ENCODE data around the gene AHNAK2. TPM values are rescaled to one million over a fixed set of nuclear protein-coding genes. Genes with fewer than 3 reads are reported as not detected.

Gene AHNAK2
- total and polyA plus RNA-seq, 2 donors from 2014 or later = 1.1 to 72.0 TPM

- intact Hi-C loops (cut with DNase I) = no loop called here
- no peak overlapping the region for H3K4me3 ChIP-seq (ENCODE audit: low read length in 3 of 3)
- H3K9me3 ChIP-seq (ENCODE audit: control insufficient read depth in 2 of 3, insufficient read depth in 1 of 3, low read length in 3 of 3) = no peaks in the 10 kb centered on the region
- H3K36me3 ChIP-seq (ENCODE audit: control insufficient read depth in 2 of 3, insufficient read depth in 3 of 3, low read length in 3 of 3) = no peaks in the 10 kb centered on the region
- no peak for FAIRE-seq
- no peak for DNase-seq
- no peak overlapping the region for H3K9ac ChIP-seq (ENCODE audit: low read length in 3 of 3)
- H3K4me1 ChIP-seq (ENCODE audit: control insufficient read depth in 2 of 3, insufficient read depth in 2 of 3, low read depth in 1 of 3, low read length in 3 of 3) = no peaks in the 10 kb centered on the region
- TF ChIP-seq CTCF (IDR thresholded peaks at IDR 0.05; ENCODE audit: borderline replicate concordance, extremely low read depth, insufficient read depth) = no peak
- H3K27ac ChIP-seq (ENCODE audit: low read depth in 2 of 2, low read length in 2 of 2) = no peak overlapping the region
- H3K27me3 ChIP-seq (ENCODE audit: control insufficient read depth, insufficient read depth, low read length) = no peaks in the 10 kb centered on the region
These were observed 60.2 kb downstream of the AHNAK2 start for GRCh38 chr14:104917993-104918392.

GRCh38 chr14:104917116-104917515, 61.1 kb downstream of the AHNAK2 start:
- Histone ChIP-seq H3K27ac (ENCODE audit: low read depth in 2 of 2, low read length in 2 of 2) (no peak overlapping the region), H3K36me3 (ENCODE audit: control insufficient read depth in 2 of 3, insufficient read depth in 3 of 3, low read length in 3 of 3) (no peaks in the 10 kb centered on the region), H3K27me3 (ENCODE audit: control insufficient read depth, insufficient read depth, low read length) (no peaks in the 10 kb centered on the region), H3K4me1 (ENCODE audit: control insufficient read depth in 2 of 3, insufficient read depth in 2 of 3, low read depth in 1 of 3, low read length in 3 of 3) (no peaks in the 10 kb centered on the region), H3K9ac (ENCODE audit: low read length in 3 of 3) (no peak overlapping the region), H3K4me3 (ENCODE audit: low read length in 3 of 3) (no peak overlapping the region), H3K9me3 (ENCODE audit: control insufficient read depth in 2 of 3, insufficient read depth in 1 of 3, low read length in 3 of 3) (no peaks in the 10 kb centered on the region)
- TF ChIP-seq CTCF (IDR thresholded peaks at IDR 0.05; ENCODE audit: borderline replicate concordance, extremely low read depth, insufficient read depth) = no peak
- DNase-seq = peak in 1 of 5 donors; percentile 13
- no peak for FAIRE-seq
- intact Hi-C loops (cut with DNase I) = no loop called here

GRCh38 chr14:104913435-104913834, 64.7 kb downstream of the AHNAK2 start:
- DNase-seq = no peak
- H3K9me3 ChIP-seq (ENCODE audit: control insufficient read depth in 2 of 3, insufficient read depth in 1 of 3, low read length in 3 of 3) = peaks cover 0 to 2% (median 0%) of the 10 kb centered on the region in 3 donors
- no peaks in the 10 kb centered on the region for H3K27me3 ChIP-seq (ENCODE audit: control insufficient read depth, insufficient read depth, low read length)
- H3K9ac ChIP-seq (ENCODE audit: low read length in 3 of 3) = no peak overlapping the region
- H3K27ac ChIP-seq (ENCODE audit: low read depth in 2 of 2, low read length in 2 of 2) = no peak overlapping the region
- no peak for FAIRE-seq
- no peaks in the 10 kb centered on the region for H3K4me1 ChIP-seq (ENCODE audit: control insufficient read depth in 2 of 3, insufficient read depth in 2 of 3, low read depth in 1 of 3, low read length in 3 of 3)
- H3K4me3 ChIP-seq (ENCODE audit: low read length in 3 of 3) = no peak overlapping the region
- no peak for TF ChIP-seq CTCF (IDR thresholded peaks at IDR 0.05; ENCODE audit: borderline replicate concordance, extremely low read depth, insufficient read depth)
- H3K36me3 ChIP-seq (ENCODE audit: control insufficient read depth in 2 of 3, insufficient read depth in 3 of 3, low read length in 3 of 3) = no peaks in the 10 kb centered on the region
- intact Hi-C loops (cut with DNase I) = no loop called here

- TF ChIP-seq CTCF (IDR thresholded peaks at IDR 0.05; ENCODE audit: borderline replicate concordance, extremely low read depth, insufficient read depth) = no peak
- no peaks in the 10 kb centered on the region for H3K36me3 ChIP-seq (ENCODE audit: control insufficient read depth in 2 of 3, insufficient read depth in 3 of 3, low read length in 3 of 3)
- no peak for FAIRE-seq
These were observed 66.1 kb downstream of the AHNAK2 start for GRCh38 chr14:104912053-104912452.

More at GRCh38 chr14:104912053-104912452, 66.1 kb downstream of the AHNAK2 start:
- Histone ChIP-seq H3K4me1 (ENCODE audit: control insufficient read depth in 2 of 3, insufficient read depth in 2 of 3, low read depth in 1 of 3, low read length in 3 of 3) (no peaks in the 10 kb centered on the region), H3K27ac (ENCODE audit: low read depth in 2 of 2, low read length in 2 of 2) (no peak overlapping the region), H3K27me3 (ENCODE audit: control insufficient read depth, insufficient read depth, low read length) (no peaks in the 10 kb centered on the region), H3K4me3 (ENCODE audit: low read length in 3 of 3) (no peak overlapping the region), H3K9ac (ENCODE audit: low read length in 3 of 3) (no peak overlapping the region), H3K9me3 (ENCODE audit: control insufficient read depth in 2 of 3, insufficient read depth in 1 of 3, low read length in 3 of 3) (peaks cover 0 to 2% (median 0%) of the 10 kb centered on the region in 3 donors)
- intact Hi-C loops (cut with DNase I) = no loop called here
- no peak for DNase-seq
